ENCODE data around the gene GABRR2.
"Not testable (repeated sequence)": the region's sequence is repeated elsewhere in the genome, so short reads cannot be mapped to it uniquely, and the experiment has no call there.

Gene GABRR2

DNA sequence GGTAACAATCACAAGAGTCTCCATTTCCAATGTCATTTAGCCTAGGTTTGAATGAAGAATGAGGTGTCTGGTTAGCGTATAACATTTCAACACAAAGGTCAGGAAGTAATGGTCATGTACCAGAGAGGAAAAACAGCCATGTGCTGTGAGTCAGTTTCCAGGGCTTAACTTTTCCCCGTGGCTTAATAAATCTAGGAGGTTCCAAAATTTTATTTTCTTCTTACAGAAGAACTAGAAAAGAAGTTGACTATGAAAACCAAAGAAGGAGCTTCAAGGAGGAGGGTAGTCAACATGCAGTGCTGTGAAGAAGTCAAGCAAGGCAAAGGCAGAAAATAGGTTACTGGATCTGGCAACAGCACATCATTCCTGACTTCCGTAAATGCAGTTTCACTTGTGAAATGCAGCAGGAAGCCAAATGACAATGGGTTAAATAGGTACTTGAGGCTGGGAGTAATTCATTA is 8.4 kb upstream of the GABRR2 start:
- FAIRE-seq = no peak

DNA sequence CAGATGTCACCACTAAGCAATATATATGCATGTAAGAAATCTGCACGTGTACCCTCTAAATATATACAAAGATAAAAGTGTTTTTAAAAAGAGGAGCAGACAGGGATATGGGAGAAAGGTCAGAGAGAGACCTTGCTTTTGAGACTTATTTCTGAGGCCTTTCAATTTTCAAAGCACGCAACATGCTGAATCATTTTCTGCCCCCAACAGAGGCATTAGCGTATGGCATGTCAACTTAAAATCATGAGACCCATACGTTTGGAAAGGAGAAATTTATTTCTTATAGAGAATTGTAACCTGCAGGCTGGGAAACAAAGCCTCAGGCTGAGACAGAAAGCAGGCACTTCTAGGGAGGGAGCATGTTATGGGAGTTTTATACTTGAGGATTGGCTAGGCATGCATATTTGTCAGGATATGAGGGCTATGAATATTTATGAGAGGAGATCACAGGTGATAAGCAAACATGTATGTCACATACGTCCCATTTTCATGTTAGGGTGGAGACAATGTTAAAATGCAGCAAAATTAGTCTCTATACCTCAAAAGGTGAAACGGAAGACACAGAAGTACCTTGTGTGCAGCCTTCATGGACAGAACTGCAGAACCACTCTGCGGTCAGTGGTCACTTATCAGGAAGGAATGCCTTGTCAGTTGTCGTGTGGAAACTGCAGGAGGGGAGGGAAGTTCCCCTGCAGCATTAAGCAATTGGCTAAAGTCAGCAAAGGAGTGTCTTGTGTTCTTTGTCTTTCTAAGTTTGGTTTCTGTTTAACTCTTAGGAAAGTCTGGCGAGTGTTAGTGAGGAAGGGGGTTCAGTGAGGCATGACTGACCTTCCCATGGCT is 6.3 kb upstream of the GABRR2 start:
- no peak for FAIRE-seq

DNA sequence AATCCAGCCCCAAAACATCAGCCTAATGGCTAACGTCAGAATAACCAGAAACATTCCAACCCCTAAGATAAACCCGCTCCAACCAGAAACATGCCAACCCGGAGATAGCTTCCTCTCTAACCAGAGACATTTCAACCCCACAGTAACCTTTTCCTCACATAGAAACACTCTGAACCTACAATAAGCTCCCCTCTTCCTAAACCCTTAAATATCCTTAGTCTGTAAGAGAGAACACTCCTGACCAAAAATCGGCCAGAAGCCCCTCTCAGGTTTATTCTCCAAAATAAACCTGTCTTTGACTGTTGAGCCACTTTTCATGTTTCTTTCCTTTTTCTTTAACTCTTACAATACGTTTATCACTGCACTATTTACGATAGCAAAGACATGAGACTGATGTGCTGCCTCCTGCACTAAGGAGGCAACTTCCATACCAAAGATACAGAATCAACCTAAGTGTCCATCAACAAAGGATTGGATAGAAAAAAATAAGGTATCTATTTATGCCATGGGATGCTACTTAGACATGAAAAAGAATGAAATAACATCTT is 5.0 kb upstream of the GABRR2 start:
- no peak for FAIRE-seq

DNA sequence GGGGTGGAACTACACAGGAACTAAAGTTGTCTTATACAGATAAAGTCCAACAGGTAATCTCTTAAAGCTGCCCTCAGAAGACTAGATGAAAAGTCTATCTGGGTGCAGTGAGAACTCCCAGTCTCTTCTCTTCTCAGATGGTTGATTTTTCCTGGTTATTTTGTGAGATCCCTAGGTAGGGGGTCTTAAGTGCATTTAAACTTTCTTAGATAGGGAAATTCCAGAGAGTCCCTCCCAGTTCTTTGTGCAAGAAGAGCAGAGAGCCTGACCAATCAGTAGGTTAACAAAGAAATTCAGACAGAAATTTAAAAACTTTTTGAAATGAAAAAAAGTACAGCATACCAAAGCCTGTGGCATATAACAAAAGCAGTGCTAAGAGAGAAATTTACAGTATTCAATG is 2.0 kb upstream of the GABRR2 start:
- FAIRE-seq = no peak

DNA sequence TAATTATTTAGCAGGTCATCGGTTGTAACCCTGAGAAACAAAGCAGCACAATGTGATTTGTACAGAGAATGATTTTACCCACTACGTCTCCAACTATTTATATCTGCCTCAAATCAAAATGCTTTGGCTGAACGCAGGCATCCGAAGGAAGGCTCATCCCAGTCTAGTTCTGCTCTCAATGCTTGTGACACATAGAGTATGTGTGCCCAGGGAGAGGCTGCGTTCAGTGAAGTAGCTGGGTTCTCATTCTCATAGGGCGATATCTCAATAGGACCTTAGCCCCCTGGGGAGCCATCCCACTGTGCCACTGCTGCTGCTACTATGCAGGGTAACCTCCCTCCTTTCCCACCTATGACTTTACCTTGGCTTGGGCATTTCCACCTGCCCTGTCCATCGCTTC is 407 bp downstream of the GABRR2 start:
- no peak for FAIRE-seq

DNA sequence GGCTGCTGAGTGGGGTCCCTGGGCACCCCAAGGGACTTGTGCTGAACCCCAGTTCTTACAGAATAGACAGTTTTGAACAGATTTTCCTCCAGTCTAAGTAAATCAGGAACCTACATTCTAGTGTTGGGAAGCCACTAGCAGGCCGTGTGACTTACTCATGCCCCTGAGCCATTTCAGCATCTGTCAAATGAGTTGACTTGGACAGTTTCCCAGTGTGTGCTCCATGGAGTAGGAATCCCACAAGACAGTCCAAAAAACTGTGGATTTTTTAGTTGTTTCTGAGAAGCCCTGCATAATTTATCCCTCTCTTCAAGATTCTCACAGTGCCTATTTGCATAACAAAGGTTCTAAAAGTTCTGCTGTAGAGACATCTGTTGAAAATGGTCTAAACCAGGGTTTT is 2.1 kb downstream of the GABRR2 start:
- FAIRE-seq = no peak

DNA sequence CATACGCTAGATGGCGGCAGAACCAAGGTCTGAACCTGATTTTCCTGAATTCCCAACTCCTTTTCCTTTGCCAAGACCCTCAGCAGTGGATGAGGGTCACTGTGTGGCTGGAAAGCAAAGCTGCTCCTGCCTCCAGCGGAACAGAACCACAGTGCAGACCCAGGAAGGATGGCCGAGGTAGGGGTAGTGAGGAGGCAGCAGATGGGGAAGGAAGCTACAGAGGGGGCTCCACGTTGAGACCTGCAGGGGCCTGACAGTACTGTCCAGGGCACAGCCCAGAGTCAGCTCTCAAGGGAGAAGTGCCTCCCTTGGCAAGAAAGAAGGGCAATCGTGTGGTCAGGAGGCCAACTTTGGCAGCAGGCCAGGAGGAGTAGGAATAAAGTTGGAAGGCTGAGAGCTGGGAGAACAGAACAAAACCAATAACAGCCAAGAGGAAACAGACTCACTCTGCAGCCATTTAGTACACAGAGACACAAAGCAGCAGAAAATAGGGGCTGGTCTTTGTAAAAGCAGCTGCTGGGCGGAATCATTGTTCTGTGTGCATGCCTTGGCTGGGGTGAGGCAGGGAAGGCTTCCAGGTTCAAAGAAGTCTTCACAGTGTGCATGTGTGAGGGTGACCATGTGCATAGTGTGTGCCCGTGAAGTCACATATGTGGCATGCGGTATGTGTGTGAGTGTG is 3.1 kb downstream of the GABRR2 start:
- no peak for FAIRE-seq

DNA sequence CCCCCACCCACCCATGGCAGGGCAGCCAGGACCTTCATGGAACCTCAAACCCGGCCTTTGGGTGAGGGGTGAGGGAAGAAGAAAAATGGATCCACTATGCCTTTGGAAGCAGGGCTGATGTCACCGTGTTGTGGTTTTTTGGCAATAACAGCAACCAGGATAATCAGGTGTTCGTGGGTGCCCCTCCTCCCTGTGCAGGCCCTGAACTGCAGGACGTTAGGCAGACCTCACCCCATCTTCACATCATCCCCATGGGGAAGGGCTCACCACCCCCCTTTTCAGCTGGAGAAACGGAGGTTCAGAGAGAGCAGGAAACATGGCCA is 3.6 kb downstream of the GABRR2 start:
- no peak for FAIRE-seq

DNA sequence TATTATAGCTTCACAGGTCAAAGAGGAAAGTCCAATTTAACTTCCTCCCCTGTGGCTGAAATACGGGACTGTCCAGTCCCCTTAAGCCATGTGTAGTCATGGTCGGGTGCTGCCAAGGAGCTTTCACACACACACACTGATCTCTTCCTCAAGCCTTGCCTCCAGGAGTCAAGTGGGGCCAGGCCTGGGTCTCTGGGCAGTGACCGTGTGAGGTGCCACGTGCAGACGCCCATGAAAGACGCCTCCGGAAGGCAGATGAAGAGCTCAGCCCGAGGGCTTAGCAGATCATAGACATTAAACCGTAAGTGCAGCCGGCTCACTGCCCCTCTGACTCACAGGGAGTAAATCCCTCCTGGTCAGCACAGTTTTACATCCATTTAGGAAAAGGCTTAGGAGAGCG is 4.2 kb downstream of the GABRR2 start:
- FAIRE-seq = no peak

DNA sequence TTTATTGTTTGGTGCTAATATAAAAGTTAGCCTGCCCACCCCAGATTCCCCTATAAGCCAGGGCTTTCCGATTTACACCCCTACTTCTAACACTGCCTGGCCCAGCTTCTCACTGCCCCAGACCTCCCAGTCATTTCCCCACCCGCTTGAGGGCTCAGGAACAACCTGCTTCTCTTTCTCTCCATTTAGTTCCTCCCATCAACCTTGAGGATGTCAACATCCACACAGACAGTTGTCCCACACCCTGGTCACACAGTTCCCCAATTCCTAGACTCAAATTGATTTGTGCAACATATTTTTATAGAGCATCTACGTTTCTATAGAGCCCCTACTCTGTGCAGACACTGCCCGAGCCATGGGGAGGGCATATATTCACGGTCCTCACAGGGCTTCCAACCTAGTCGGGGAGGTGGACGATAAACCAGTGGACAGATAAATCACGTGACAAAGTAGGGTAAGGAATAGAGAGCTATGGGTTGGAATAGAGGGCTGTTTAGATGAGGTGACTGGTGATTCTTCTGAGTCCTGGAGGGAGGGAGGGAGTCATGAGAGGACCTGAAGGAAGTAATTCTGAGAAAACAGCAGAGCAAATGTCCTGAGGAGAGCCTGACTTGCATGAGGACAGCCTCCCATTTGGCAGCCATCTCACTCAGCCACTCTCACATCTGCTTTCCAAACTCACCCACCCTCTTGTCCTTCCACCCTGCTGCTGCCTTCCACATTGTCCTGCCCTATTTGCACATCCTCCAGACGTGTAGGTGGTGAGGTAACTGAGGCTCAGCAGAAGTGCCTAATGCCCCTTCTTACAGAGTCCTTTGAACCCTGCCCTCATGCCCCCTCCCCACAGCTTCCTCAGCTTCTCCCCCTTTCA is 6.3 kb downstream of the GABRR2 start:
- FAIRE-seq = no peak

DNA sequence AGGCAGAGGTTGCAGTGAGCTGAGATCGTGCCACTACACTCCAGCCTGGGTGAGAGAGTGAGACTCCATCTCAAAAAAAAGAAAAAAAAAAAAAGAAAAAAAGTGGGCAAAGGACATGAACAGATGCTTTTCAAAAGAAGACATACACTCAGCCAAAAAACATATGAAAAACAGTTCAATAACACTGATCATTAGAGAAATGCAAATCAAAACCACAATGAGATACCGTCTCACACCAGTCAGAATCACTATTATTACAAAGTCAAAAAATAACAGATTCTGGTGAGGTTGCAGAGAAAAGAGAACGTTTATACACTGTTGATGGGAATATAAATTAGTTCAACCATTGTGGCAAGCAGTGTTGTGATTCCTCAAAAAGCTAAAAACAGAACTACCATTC is 10.6 kb downstream of the GABRR2 start:
- not testable (repeated sequence) for FAIRE-seq

DNA sequence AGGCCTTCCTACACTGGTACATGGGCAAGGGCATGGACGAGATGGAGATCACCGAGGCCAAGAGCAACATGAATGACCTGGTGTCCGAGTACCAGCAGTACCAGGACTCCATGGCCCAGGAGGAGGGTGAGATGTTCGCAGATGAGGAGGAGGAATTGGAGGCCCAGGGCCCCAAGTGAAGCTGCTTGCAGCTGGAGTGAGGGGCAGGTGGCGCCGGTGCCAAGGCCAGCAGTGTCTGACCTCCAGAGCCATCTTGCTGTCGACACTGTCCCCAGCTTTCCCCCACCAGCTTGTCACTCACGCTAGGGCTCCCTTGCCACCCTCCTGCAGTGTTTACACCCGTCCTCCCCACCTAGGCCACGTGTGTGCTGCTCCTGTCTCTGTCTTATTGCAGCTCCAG is 12.2 kb downstream of the GABRR2 start:
- no peak for FAIRE-seq

DNA sequence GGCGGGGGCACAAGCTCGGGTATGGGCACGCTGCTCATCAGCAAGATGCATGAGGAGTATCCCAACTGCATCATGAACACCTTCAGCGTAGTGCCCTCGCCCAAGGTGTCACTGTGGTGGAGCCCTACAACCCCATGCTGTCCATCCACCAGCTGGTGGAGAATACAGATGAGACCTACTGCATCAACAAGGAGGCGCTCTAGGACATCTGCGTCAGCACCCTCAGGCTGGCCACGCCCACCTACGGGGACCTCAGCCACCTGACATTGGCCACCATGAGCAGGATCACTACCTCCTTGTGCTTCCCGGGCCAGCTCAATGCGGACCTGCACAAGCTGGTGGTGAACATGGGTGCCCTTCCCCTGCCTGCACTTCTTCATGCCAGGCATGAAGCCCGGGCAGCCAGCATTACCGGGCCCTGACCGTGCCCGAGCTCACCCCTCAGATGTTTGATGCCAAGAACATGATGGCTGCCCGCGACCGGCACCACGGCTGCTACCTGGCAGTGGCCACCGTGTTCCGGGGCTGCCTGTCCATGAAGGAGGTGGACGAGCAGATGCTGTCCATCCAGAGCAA is 12.8 kb downstream of the GABRR2 start:
- FAIRE-seq = no peak

DNA sequence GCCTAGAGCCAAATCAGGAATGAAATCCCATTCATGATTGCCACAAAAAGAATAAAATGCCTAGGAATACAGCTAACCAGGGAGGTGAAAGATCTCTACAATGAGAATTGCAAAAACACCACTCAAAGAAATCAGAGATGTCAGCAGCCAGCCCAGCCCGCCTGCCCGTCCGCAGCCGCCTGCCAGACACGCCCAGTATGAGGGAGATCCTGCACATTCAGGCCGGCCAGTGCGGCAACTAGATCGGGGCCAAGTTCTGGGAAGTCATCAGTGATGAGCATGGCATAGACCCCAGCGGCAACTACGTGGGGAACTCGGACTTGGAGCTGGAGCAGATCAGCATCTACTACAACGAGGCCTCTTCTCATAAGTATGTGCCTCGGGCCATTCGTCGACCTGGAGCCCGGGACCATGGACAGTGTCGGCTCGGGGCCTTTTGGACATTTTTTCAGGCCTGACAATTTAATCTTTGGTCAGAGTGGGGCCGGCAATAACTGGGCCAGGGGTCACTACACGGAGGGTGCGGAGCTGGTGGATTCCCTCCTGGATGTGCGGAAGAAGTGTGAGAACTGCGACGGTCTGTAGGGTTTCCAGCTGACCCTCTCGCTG is 13.4 kb downstream of the GABRR2 start:
- FAIRE-seq = no peak

DNA sequence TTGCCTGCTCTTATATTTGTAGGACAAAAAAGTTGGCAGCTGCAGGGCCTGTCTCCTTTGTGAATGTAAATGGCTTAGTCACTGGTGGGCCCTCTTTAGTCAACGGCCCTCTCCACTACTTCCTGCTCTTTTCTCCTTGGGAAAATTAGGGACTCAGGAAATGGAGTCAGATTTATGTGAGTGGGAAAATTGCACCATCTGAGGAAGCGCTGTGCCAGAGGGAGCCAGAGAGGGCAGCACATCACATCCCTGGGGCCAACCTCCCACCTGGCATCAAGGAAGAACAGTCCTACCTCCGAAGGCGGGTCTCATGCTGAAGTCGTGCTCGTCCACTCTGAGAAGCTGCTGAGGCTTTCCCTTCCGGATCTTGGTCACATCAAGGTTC is 15.6 kb downstream of the GABRR2 start:
- FAIRE-seq = no peak

DNA sequence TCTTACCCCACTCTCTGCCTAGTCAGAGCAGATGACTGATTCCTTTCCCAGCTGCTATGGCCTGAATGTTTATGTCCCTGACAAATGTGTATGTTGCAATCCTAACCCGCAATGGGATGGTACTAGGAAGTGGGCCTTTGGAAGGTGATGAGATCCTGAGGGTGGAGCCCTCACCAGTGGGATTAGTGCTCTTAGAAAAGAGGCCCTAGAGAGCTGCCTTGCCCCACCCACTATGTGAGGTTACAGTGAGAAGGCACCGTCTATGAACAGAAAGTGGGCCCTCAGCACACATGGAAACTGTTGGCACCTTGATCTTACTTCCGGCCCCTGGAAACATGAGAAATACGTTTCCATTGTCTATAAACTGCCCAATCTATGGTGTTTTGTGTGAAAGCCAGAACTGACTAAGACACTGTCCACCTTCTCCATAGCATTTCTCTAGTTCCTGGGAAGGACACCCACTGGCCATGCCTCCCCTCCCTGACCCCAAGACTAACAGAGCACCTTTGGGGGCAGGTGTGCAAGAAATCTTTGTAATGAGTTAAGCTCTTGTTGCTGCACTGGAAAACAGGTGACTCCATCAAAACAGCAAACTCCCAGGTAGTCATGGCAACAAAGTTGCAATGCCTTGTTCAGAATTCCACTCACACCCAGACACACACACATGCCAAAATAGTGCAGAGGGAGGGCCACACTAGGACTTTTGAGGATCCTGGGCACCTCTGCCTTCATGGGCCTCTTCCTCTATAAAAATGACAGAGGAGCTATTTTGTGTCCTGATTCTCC is 16.2 kb downstream of the GABRR2 start:
- no peak for FAIRE-seq

DNA sequence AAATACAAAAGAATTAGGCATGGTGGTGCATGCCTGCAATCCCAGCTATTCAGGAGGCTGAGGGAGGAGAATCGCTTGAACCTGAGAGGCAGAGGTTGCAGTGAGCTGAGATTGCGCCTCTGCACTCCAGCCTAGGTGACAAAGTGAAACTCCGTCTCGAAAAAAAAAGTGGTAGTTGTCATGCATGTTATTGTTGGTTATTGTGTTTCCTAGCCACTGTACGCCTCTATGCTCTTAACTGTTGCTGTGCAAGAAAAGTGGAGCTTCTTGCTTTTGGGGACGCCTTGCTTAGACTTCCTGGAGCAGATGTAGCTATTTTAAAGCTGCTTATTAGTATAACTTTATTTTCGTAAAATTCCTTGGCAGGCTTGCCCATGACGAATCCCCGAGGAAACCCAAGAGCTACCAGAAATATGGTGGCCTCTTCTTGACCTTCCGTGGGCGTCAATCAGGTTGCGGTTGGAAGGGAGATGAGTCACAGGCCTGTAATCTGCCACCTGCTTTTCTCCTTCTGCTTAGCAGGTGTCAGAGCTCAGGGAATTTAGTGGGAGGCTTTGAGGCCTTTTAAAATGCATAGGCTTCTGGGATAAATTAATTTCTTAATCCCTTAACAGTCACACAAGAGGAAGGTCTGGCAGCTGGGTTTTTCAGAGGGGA is 17.3 kb downstream of the GABRR2 start:
- no peak for FAIRE-seq

DNA sequence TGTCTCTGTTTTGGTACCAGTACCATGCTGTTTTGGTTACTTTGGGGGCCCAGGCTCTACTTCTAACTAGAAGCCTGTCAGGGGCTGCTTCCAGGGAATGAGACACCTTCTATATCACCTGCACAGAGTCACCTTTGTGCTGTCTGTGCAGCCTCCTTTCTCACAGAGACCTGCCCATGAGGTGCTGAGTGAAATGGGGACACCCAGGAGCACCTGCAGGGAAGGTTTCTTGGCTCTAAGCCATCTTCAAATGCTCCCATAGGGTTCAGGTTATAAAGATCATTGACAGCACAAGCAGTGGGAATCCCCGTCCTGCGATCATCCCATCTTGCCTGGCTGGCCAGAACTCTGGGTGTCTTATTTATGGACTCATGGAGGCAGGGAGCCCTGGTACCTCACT is 19.1 kb downstream of the GABRR2 start:
- no peak for FAIRE-seq

DNA sequence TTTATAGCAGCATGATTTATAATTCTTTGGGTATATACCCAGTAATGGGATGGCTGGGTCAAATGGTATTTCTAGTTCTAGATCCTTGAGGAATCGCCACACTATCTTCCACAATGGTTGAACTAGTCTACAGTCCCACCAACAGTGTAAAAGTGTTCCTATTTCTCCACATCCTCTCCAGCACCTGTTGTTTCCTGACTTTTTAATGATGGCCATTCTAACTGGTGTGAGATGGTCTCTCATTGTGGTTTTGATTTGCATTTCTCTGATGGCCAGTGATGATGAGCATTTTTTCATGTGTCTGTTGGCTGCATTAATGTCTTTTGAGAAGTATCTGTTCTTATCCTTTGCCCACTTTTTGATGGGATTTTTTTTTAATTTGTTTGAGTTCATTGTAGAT is 20.0 kb downstream of the GABRR2 start:
- not testable (repeated sequence) for FAIRE-seq

DNA sequence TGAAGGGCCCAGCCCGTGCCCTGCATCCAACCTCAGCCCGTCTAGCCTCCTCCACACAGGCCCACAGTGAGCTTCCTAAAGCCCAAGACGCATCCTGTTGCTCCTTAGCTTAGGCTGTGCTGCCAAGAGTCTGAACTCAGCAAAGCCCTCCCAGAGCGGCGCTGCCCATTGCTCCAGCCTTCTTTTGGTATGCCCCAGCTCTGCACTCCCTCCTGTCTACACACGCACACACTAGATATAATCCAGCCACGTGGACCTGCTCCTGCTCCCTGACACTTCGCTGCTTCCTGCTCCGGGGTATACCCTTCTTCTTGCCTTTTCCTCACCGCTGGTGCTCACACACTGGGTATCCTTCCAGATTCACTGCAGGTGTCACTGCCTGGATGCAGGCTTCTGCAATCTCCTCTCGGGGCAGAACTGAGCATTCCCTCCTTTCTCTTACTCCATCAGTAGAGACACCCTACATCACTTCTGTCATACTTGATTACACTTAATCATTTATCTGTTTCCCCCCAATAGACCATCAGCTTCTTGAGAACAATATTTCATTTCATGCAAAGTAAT is 23.8 kb downstream of the GABRR2 start:
- no peak for FAIRE-seq
